Cortex of kidney (tissue), 1 donor: ENCODE data around the gene TNNI3.

ENCODE experiments used
- DNase-seq: peaks from one replicate; lab custom pipeline; 2025; lab: John Stamatoyannopoulos, UW

The TNNI3 gene

DNA sequence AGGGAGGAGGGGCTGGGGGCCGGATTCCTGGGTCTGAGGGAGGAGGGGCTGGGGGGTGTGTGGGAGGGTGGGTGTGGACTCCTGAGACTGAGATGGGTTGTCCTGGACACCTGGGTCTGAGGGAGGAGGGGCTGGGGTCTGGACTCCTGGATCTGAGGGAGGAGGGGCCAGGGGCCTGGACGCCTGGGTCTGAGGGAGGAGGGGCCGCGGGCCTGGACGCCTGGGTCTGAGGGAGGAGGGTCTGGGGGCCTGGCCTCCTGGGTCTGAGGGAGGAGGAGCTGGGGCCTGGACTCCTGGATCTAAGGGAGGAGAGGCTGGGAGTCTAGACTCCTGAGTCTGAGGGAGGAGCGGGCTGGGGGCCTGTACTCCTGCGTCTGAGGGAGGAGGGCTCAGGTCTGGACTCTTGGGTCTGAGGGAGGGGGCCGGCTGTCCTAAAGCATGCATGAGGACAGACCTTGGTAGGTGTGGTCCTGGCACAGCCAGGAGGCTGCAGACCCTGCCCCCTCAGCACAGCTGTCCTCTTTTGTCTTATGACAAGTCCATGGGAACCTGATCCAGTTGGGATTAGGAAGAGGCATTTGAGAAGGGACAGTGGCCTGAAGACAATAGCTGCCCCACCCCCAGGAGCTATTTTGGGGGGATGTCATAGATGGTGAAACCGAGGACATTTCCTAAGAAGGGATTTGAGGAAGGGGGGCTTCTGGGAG is 9.8 kb downstream of the TNNI3 start:
- no peak for DNase-seq

DNA sequence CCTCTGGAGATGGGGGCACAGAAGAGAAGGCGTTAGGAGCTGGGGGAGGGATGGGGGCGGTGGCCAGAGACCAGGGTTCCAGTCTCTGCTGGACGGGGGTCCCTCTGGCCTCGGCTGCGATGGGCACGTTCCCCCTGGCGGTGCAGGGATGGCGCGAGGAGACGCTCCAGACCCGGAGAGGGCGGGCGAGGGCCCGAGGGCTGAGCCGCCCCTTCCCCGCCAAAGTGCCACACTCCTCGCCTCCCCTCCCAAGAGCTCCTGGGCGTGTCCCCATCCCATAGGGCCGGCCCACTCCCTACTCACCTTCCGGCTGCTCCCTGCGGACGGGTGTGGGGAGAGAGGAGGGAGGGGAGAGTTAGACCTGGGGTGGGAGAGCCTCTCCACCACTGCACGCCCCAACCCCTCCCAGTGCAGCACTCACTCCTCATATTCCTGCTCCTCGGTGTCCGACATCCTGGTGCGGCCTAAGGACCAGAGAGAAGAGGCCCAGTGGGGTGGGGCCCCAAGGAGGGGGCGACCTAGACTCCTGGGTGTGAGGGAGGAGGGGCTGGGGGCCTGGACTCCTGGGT is 10.7 kb downstream of the TNNI3 start:
- no peak for DNase-seq

DNA sequence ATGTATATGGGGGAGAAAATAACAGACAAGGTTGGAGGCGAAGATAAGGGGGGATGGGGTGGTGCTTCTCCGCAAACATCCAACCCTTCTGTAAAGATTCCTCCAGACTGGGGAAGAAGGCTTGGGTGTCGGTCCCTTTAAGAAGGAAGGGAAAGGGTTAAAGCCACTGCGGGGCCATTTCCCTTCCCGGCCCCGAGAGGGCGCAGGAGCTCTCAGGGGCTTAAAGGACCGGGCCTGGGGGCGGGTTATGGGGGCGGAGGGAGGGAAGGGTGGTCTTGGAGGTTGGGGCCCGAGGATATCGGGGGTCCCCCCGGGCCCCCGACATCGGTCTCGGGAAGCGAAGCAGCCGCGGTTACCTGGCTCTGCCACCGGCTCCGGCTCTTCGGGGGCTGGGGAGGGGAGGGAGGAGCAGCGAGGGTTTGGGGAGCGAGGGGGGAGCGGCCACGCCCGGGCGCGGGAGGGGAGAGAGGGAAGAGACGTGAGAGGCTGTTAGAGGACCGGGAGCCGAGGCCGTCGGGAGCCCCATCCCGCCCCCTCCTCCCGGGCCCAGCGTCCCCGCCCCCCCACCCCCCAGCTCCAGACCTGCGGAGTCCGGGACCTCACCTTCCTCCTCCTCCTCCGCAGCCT is 11.3 kb downstream of the TNNI3 start:
- DNase-seq: no peak

DNA sequence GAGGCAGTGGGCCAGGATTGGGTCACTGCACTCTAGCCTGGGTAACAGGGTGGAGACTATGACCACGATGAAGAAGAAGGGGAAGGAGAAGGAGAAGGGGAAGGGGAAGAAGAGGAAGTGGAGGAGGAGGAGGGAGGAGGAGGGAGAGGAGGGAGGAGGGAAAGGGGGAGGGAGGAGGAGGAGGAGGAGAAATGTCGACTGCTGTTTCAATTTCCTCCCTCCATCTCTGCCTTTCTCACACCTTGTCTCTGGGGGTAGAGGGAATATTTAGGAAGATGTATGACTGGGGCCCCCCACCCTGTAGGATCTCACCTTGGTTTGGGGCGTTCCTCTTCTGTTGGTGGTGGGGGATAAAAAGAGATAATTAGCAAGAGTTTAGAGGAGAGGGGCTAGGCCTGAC is 12.3 kb downstream of the TNNI3 start:
- DNase-seq: no peak

DNA sequence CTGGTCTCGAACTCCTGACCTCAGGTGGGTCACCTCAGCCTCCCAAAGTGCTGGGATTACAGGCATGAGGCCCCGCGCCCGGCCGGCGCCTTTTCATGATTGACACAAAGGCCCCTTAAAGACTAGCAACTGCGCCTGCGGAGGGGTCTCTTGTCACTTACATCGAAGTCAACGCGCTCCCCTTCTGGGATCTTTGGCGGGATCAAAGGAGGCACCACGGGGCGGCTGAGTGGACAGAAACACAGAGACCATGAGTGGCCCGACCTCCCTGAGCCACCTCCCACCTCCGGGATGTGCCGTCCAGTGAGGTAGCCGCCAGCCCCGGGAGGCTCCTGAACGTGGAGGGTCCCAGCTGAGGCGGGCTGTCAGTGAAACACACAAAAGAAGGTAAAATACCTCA is 15.8 kb downstream of the TNNI3 start:
- no peak for DNase-seq

DNA sequence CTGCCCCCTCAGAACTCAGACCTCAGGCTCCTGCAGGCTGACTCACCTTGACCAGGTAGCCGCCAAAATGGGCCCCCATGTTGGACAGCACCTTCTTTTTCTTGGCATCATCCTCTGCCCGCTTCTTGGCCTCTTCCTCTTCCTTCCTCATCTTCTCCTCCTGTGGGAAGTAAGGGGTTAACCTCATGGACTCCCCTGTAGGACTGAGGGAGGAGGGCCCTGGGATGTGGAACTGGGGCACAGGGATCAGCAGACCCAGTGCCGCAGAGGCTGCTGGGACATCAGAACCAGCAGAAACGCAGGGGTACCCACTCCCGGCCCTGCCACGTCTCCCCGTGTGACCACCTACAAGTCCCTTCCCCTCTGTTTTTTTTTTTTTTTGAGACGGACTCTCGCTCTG is 19.6 kb downstream of the TNNI3 start:
- no peak for DNase-seq

DNA sequence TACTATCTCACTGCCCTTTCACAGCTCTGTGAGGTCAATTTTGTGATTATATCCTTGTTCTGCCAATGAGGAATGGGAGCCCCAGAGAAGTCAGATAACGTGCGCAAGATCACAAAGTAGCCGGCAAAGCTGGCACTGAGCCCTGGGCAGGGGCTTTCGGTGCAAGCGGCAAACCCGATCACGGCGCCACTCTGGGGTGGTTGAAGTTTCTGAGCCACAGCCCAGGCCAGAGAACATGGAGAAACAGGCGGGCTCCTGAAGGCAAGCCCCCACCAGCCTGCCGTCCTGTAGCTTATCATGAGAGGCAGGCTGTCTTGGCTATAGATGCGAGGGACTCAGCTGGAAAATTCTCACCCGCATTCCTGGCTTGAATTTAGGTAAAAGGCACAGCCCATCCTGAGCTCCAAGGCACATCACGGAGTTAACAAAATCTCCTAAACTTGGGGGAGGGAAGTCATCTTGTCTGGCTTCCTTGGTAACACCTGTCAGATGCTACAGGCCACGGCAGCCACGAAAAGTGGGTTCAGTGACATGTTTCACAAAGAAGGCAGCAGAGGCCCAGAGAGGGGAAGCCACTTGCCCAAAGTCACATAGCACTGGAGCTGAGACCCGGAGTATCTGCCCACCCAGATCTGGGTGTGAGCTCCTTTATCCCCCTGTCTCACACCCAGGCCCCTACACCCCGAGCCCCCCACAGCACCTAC is 21.0 kb downstream of the TNNI3 start:
- no peak for DNase-seq

GRCh38 chr19:55134736-55135135 is 22.8 kb downstream of the TNNI3 start:
- DNase-seq: no peak

DNA sequence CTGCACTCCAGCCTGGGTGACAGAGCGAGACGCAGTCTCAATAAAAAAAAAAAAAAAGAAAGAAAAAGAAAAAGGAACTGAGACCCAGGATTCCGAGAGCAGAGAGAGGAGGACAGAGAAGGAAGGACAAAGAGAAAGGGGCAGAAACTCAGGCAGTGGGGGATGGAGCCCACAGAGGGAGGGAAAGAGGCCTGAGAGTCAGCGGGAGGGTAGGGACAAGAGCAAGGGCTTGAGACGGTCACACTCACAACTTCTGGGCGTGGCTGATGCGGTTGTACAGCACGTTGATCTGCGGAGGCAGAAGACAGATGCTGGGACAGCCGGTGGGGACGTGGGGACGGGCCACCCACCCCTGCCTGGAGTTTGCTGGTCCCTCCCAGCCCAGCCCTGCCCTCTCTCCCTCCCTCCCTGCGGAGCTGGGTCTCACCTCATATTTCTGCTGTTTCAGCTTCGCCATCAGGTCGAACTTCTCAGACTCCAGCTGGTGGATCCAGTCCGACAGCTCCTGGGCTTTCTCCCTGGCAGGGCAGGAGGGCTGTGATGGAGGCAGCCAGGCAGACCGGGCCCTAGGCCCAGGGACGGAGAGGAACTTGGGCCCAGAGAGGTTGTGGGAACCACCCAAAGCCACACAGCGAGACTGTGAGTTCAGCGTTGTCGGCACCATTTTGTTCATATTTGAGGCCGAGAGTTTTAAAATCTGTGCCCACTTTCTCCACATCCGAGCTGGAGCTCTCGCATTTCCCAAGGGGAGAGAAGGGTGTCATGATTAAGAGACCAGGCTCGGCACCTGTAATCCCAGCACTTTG is 23.7 kb downstream of the TNNI3 start:
- no peak for DNase-seq

DNA sequence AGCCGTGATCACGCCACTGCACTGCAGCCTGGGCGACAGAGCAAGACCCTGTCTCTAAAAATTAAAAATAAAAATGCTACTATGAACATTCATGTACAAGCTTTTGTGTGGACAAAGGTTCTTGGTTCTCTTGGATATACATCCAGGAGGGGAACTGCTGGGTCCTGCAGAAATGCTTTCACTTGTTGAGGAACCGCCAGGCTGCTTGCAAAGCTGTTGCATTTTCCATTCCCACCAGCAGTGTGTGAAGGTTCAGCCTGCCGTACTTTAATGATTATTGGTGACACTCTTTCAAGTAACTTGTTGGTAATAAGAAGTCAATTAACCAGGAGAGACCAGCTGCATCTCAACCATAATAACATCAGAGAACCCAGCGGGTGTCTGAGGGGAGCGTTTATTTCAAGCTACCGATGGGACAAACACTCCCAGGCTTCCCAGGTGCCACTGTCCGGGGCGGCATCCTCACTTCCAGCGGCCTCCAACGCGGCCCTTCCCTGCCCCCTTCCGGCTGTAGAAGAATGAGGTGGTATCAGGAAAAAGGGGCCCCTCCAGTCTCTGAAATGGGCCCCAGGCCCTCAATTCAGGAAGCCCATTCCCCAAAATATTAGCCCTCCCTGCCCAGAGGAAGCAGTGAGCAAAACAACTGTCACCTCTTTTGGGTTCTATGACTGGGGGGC is 24.9 kb downstream of the TNNI3 start:
- no peak for DNase-seq

GRCh38 chr19:55131421-55131820 is 26.1 kb downstream of the TNNI3 start:
- no peak for DNase-seq

GRCh38 chr19:55119053-55119452 is 38.5 kb downstream of the TNNI3 start:
- DNase-seq: no peak

DNA sequence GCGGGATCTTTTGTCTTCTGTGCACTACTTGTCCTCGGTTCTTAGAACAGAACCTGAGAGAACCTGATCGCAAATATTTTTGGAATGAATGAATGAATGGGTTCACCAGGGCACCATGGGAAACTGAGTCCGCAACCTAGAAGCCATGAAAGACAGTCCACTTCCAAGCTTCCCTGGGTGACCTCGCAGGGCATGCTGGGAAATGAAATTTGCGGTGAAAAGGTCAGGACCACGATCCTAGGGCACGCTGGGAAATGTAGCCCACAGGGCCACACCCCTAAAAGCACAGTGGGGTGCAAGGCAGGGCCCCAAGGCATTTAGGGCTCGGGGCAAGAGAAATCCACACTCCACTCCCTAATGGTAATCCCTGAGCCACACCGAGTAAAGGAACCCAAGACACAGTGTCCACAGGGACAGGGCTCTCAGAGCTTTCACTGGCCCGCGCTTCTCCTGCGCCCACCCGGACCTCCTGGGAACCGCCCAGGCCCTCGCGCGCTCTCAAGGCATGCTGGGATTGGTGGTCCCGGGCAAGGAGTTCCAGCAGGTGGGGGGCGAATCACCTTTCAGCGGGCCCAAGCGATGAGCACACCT is 39.0 kb downstream of the TNNI3 start:
- DNase-seq: no peak

DNA sequence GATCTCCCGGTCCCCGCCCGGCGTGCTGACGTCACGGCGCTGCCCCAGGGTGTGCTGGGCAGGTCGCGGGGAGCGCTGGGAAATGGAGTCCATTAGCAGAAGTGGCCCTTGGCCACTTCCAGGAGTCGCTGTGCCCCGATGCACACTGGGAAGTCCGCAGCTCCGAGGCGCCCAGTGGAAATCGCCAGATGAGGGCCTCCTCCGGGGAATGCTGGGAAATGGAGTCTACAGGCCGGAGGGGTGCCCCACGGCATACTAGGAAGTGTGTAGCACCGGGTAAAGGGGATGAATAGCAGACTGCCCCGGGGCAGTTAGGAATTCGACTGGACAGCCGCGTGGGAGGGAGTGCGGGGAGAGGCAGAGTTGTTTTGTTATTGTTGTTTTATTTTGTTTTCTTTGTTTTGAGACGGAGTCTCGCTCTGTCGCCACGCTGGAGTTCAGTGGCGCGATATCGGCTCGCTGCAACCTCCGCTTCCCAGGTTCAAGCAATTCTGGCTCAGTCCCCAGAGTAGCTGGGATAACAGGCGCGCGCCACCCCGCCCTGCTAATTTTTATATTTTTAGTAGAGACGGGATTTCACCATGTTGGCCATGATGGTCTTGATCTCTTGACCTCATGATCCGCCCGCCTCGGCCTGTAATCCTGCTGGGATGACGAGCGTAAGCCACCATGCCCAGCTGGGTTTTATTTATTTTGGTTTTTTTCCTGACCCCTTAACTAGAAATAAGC is 39.7 kb downstream of the TNNI3 start:
- DNase-seq: peak; percentile 79

DNA sequence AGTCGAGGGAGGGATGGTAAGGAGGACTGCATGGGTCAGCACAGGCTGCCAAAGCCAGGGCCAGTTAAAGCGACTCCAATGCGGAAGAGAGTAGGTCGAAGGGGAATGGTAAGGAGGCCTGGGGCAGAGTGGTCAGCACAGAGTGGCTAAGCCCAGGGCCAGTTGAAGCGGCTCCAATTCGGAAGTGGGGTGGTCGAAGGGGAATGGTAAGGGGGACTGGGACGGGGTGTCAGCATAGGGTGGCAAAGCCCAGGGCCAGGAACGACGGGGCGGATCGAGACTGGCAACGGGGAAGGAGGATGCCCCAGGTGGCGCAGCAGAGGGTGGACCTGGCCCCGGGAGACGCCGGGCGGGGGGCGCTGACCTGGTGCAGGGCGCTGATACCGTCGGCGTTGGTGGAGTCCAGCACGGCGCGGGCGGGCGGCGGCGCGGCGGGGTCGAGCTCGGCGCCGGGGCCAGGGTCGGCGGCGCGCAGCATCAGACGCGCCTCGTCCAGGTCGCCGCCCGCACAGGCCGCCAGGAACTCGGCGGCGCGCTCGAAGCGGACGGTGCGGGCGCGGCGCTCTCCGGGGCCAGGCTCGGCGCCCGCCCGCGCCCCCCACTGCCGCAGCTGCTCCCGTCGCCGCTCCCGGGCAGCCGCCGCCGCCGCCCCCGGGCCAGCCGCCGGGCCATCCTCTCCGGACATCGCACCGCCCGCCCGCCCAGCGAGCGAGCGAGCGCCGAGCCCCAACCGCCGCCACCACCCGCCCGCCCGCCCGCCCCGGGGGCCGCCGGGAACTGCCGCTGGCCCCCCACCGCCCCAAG is 40.5 kb downstream of the TNNI3 start, which contains the start of gene PPP1R12C:
Gene PPP1R12C, minus strand, starts transcription at position 779 of the 804 bp plus-strand sequence. Its CDS starts 94 bp downstream, at position 685.
- no peak for DNase-seq

DNA sequence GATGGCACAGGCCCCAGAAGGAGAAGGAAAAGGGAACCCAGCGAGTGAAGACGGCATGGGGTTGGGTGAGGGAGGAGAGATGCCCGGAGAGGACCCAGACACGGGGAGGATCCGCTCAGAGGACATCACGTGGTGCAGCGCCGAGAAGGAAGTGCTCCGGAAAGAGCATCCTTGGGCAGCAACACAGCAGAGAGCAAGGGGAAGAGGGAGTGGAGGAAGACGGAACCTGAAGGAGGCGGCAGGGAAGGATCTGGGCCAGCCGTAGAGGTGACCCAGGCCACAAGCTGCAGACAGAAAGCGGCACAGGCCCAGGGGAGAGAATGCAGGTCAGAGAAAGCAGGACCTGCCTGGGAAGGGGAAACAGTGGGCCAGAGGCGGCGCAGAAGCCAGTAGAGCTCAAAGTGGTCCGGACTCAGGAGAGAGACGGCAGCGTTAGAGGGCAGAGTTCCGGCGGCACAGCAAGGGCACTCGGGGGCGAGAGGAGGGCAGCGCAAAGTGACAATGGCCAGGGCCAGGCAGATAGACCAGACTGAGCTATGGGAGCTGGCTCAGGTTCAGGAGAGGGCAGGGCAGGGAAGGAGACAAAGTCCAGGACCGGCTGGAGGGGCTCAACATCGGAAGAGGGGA is 41.2 kb downstream of the TNNI3 start:
- no peak for DNase-seq

- no peak for DNase-seq
These were observed 42.0 kb downstream of the TNNI3 start for GRCh38 chr19:55115446-55116065.

DNA sequence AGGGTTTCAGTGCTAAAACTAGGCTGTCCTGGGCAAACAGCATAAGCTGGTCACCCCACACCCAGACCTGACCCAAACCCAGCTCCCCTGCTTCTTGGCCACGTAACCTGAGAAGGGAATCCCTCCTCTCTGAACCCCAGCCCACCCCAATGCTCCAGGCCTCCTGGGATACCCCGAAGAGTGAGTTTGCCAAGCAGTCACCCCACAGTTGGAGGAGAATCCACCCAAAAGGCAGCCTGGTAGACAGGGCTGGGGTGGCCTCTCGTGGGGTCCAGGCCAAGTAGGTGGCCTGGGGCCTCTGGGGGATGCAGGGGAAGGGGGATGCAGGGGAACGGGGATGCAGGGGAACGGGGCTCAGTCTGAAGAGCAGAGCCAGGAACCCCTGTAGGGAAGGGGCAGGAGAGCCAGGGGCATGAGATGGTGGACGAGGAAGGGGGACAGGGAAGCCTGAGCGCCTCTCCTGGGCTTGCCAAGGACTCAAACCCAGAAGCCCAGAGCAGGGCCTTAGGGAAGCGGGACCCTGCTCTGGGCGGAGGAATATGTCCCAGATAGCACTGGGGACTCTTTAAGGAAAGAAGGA is 42.9 kb downstream of the TNNI3 start:
- no peak for DNase-seq
